HepG2 (cell line): ENCODE measurements around the gene SREBF1. TPM values are rescaled to one million over a fixed set of nuclear protein-coding genes. Genes with fewer than 3 reads are reported as not detected.

ENCODE experiments used
- AKAP8 ChIP-seq: sonication (generic); formaldehyde crosslinking; IDR thresholded peaks from 2 replicates; pipeline ENCODE4 v1.5.1; 2020; ENCODE audit warnings: mild to moderate bottlenecking, missing genetic modification reagents
- CEBPB ChIP-seq: IDR thresholded peaks from 2 replicates; pipeline ENCODE4 v1.6.1; 2011; ENCODE audit warnings: low read depth, low read length, improper control_type of control experiment, borderline replicate concordance
- ETV5 ChIP-seq: IDR thresholded peaks from 2 replicates; pipeline ENCODE4 v1.6.1; 2018; ENCODE audit warnings: missing biosample characterization, missing genetic modification reagents, inconsistent platforms, borderline replicate concordance
- FOXJ3 ChIP-seq: sonication (generic); formaldehyde crosslinking; IDR thresholded peaks from 2 replicates; pipeline ENCODE4 v1.4.0; 2020; ENCODE audit warnings: missing genetic modification reagents, mild to moderate bottlenecking, borderline replicate concordance
- KLF9 ChIP-seq: IDR thresholded peaks from 2 replicates; pipeline ENCODE4 v1.6.1; 2016; ENCODE audit warnings: low read depth
- MEIS2 ChIP-seq: sonication (generic); formaldehyde crosslinking; IDR thresholded peaks from 2 replicates; pipeline ENCODE4 v1.9.0; 2021; ENCODE audit warnings: mild to moderate bottlenecking, missing genetic modification reagents
- MIER3 ChIP-seq: IDR thresholded peaks from 2 replicates; pipeline ENCODE4 v1.6.1; 2016; ENCODE audit warnings: missing compliant biosample characterization, borderline replicate concordance
- NCOA2 ChIP-seq: sonication (generic); formaldehyde crosslinking; IDR thresholded peaks from 2 replicates; pipeline ENCODE4 v1.8.0; 2022; ENCODE audit warnings: inconsistent platforms
- NR2F2 ChIP-seq: IDR thresholded peaks from 2 replicates; pipeline ENCODE4 v1.6.1; 2012; ENCODE audit warnings: low read depth, inconsistent platforms, borderline replicate concordance
- PPARG ChIP-seq: conservative IDR thresholded peaks from 2 replicates; pipeline ENCODE4 v1.6.1; 2016; ENCODE audit warnings: missing biosample characterization, missing genetic modification reagents
- PRMT3 ChIP-seq: sonication (generic); formaldehyde crosslinking; IDR thresholded peaks from 2 replicates; pipeline ENCODE4 v1.8.1; 2022; ENCODE audit warnings: low read depth, mild to moderate bottlenecking, moderate library complexity, missing genetic modification reagents, borderline replicate concordance
- RBFOX2 ChIP-seq: fragments of 200-400 bp; formaldehyde crosslinking; IDR thresholded peaks from 2 replicates; pipeline ENCODE4 v1.6.1; 2017; ENCODE audit warnings: low read depth, mild to moderate bottlenecking, low read length
- RNF2 ChIP-seq: fragments of 450-650 bp; conservative IDR thresholded peaks from 2 replicates; pipeline ENCODE4 v1.6.1; 2016; ENCODE audit warnings: low read depth
- SIN3B ChIP-seq: fragments of 150-350 bp; IDR thresholded peaks from 2 replicates; pipeline ENCODE4 v1.6.1; 2014; ENCODE audit warnings: low read length
- SOX13 ChIP-seq, 3 experiments: fragments of 450-650 bp in 1 of 3; sonication (generic) in 1 of 3; formaldehyde crosslinking in 1 of 3; IDR thresholded peaks in 2 of 3; conservative IDR thresholded peaks in 1 of 3; 2 replicates each; pipeline versions ENCODE4 v1.5.0 to v1.6.1; 2016 to 2020; ENCODE audit warnings: antibody characterized with exemption in 1 of 3, mild to moderate bottlenecking in 1 of 3, missing compliant biosample characterization in 1 of 3, missing genetic modification reagents in 1 of 3, moderate library complexity in 1 of 3
- XBP1 ChIP-seq: sonication (generic); formaldehyde crosslinking; IDR thresholded peaks from 2 replicates; pipeline ENCODE4 v1.5.0; 2020; ENCODE audit warnings: missing genetic modification reagents
- ZFP36L2 ChIP-seq: sonication (generic); formaldehyde crosslinking; IDR thresholded peaks from 2 replicates; pipeline ENCODE4 v1.4.0; 2020; ENCODE audit warnings: missing genetic modification reagents
- ZNF101 ChIP-seq: sonication (generic); formaldehyde crosslinking; IDR thresholded peaks from 2 replicates; pipeline ENCODE4 v1.4.0; 2020; ENCODE audit warnings: mild to moderate bottlenecking, low read depth, missing genetic modification reagents, borderline replicate concordance
- ZNF17 ChIP-seq: sonication (generic); formaldehyde crosslinking; IDR thresholded peaks from 2 replicates; pipeline ENCODE4 v1.5.0; 2020; ENCODE audit warnings: mild to moderate bottlenecking, missing genetic modification reagents
- ZNF546 ChIP-seq: sonication (generic); formaldehyde crosslinking; conservative IDR thresholded peaks from 2 replicates; pipeline ENCODE4 v1.8.1; 2023; ENCODE audit warnings: mild to moderate bottlenecking, missing genetic modification reagents
- ZNF850 ChIP-seq: sonication (generic); formaldehyde crosslinking; conservative IDR thresholded peaks from 2 replicates; pipeline ENCODE4 v1.9.0; 2021; ENCODE audit warnings: mild to moderate bottlenecking, missing genetic modification reagents
- ZSCAN22 ChIP-seq: sonication (generic); formaldehyde crosslinking; IDR thresholded peaks from 2 replicates; pipeline ENCODE4 v1.4.0; 2020; ENCODE audit warnings: mild to moderate bottlenecking, missing genetic modification reagents
- polyA plus RNA-seq, 8 experiments: library from polyadenylated mRNA; depleted of rRNA in 3 of 8; stranded (reverse) in 7 of 8; unstranded in 1 of 8; fragments of >200 nt; fragmentation: Illumina TruSeq in 4 of 8; extraction: Trizol in 4 of 8; gene quantifications; 2 replicates each; pipeline versions ENCODE4 v1.2.1 to v1.2.3, GENCODE V29; 2011 to 2016; ENCODE audit warnings: low read depth in 4 of 8, missing spikeins in 1 of 8, mixed read lengths in 1 of 8; ENCODE audit not compliant: insufficient read depth in 1 of 8
- total RNA-seq, 5 experiments: library from RNA; depleted of rRNA; stranded (reverse); fragments of >200 nt; fragmentation: Illumina TruSeq; extraction: Trizol; gene quantifications; 2 replicates each; pipeline ENCODE4 v1.2.3, GENCODE V29; 2016; ENCODE audit warnings: low read depth in 1 of 5
- TF ChIP-seq, protein P1 (sequence below): sonication (generic); formaldehyde crosslinking; IDR thresholded peaks from 2 replicates; pipeline ENCODE4 v1.4.0; 2020; ENCODE audit warnings: mild to moderate bottlenecking, missing genetic modification reagents
- TF ChIP-seq, protein P2 (sequence below): sonication (generic); formaldehyde crosslinking; IDR thresholded peaks from 2 replicates; pipeline ENCODE4 v1.4.0; 2020; ENCODE audit warnings: low read depth, missing genetic modification reagents
- TF ChIP-seq, protein P3 (sequence below): sonication (generic); formaldehyde crosslinking; conservative IDR thresholded peaks from 2 replicates; pipeline ENCODE4 v1.8.0; 2022; ENCODE audit warnings: low read depth, missing genetic modification reagents
- TF ChIP-seq, protein P4 (sequence below), 2 experiments: fragments of 450-650 bp in 1 of 2; sonication (generic) in 1 of 2; formaldehyde crosslinking; IDR thresholded peaks; 2 replicates each; pipeline versions ENCODE4 v1.5.0 to v1.8.0; 2020 to 2022; ENCODE audit warnings: mild to moderate bottlenecking in 1 of 2, missing genetic modification reagents in 1 of 2

The SREBF1 gene
- total and polyA plus RNA-seq, 2 of the 13 experiments (the other 11 are each of a cell fraction or from before 2014, with no cell fraction given), result 34.3 to 38.0 TPM

DNA sequence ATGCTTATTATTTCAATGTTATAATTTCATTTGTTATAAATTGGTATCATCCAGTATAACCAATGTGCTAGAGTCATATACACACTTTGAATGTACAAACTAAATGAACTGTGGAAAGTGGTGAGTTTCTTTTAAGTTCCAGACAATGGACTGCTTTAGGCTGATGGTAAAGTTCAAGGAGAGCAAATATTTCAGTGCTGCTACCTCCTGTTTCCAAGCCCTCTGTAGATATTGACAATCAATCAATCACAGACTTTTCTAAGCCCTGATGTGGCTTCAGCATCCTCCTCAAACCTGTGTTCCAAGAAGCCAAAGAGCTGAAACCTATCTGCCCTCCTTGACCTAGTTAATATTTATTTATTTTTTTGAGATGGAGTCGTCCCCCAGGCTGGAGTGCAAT lies 28.2 kb upstream of the SREBF1 start (continued):
- TF ChIP-seq, protein P1, sequence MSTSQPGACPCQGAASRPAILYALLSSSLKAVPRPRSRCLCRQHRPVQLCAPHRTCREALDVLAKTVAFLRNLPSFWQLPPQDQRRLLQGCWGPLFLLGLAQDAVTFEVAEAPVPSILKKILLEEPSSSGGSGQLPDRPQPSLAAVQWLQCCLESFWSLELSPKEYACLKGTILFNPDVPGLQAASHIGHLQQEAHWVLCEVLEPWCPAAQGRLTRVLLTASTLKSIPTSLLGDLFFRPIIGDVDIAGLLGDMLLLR (CRISPR knock-in tag), result no peak
- TF ChIP-seq NCOA2 (peak; percentile 70; the same call in 1 of the 2 replicates), MIER3 (CRISPR knock-in tag) (no peak), PRMT3 (CRISPR knock-in tag) (no peak), ZNF546 (CRISPR knock-in tag) (no peak), PPARG (CRISPR knock-in tag) (0 out of 2 replicates have a peak, but pooled peaks have one; percentile 29), RNF2 (no peak), CEBPB (no peak), SIN3B (no peak), AKAP8 (CRISPR knock-in tag) (no peak), ZNF17 (CRISPR knock-in tag) (no peak), FOXJ3 (CRISPR knock-in tag) (no peak; the same call in 1 of the 2 replicates), KLF9 (CRISPR knock-in tag) (no peak), ETV5 (no peak; the same call in 1 of the 2 replicates), XBP1 (CRISPR knock-in tag) (no peak), NR2F2 (peak; percentile 53; the same call in 1 of the 2 replicates), ZNF101 (no peak), RBFOX2 (no peak), SOX13 (IDR thresholded peaks at IDR 0.05) (no peak), SOX13 (CRISPR knock-in tag; conservative IDR thresholded peaks at IDR 0.05 in 1 of 2, IDR thresholded peaks at IDR 0.05 in 1 of 2) (peak in 1 of 2 experiments; percentile 82; a peak in 1 of 4 replicates), MEIS2 (CRISPR knock-in tag) (peak; percentile 95), ZNF850 (CRISPR knock-in tag) (no peak), ZSCAN22 (CRISPR knock-in tag) (no peak), ZFP36L2 (no peak)
- TF ChIP-seq, protein P2, sequence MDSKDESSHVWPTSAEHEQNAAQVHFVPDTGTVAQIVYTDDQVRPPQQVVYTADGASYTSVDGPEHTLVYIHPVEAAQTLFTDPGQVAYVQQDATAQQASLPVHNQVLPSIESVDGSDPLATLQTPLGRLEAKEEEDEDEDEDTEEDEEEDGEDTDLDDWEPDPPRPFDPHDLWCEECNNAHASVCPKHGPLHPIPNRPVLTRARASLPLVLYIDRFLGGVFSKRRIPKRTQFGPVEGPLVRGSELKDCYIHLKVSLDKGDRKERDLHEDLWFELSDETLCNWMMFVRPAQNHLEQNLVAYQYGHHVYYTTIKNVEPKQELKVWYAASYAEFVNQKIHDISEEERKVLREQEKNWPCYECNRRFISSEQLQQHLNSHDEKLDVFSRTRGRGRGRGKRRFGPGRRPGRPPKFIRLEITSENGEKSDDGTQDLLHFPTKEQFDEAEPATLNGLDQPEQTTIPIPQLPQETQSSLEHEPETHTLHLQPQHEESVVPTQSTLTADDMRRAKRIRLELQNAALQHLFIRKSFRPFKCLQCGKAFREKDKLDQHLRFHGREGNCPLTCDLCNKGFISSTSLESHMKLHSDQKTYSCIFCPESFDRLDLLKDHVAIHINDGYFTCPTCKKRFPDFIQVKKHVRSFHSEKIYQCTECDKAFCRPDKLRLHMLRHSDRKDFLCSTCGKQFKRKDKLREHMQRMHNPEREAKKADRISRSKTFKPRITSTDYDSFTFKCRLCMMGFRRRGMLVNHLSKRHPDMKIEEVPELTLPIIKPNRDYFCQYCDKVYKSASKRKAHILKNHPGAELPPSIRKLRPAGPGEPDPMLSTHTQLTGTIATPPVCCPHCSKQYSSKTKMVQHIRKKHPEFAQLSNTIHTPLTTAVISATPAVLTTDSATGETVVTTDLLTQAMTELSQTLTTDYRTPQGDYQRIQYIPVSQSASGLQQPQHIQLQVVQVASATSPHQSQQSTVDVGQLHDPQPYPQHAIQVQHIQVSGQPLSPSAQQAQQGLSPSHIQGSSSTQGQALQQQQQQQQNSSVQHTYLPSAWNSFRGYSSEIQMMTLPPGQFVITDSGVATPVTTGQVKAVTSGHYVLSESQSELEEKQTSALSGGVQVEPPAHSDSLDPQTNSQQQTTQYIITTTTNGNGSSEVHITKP (CRISPR knock-in tag), result no peak
- TF ChIP-seq, protein P3, sequence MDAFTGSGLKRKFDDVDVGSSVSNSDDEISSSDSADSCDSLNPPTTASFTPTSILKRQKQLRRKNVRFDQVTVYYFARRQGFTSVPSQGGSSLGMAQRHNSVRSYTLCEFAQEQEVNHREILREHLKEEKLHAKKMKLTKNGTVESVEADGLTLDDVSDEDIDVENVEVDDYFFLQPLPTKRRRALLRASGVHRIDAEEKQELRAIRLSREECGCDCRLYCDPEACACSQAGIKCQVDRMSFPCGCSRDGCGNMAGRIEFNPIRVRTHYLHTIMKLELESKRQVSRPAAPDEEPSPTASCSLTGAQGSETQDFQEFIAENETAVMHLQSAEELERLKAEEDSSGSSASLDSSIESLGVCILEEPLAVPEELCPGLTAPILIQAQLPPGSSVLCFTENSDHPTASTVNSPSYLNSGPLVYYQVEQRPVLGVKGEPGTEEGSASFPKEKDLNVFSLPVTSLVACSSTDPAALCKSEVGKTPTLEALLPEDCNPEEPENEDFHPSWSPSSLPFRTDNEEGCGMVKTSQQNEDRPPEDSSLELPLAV (CRISPR knock-in tag), result no peak
- TF ChIP-seq, protein P4, sequence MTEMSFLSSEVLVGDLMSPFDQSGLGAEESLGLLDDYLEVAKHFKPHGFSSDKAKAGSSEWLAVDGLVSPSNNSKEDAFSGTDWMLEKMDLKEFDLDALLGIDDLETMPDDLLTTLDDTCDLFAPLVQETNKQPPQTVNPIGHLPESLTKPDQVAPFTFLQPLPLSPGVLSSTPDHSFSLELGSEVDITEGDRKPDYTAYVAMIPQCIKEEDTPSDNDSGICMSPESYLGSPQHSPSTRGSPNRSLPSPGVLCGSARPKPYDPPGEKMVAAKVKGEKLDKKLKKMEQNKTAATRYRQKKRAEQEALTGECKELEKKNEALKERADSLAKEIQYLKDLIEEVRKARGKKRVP (CRISPR knock-in tag; IDR thresholded peaks at IDR 0.05), result no peak
